Measurements from ENCODE around the gene TRMU.
"Not testable (repeated sequence)": the region's sequence is repeated elsewhere in the genome, so short reads cannot be mapped to it uniquely, and the experiment has no call there.

The TRMU gene

GRCh38 chr22:46390652-46391301 lies 55.3 kb downstream of the TRMU start:
- DNase-seq: no peak

DNA sequence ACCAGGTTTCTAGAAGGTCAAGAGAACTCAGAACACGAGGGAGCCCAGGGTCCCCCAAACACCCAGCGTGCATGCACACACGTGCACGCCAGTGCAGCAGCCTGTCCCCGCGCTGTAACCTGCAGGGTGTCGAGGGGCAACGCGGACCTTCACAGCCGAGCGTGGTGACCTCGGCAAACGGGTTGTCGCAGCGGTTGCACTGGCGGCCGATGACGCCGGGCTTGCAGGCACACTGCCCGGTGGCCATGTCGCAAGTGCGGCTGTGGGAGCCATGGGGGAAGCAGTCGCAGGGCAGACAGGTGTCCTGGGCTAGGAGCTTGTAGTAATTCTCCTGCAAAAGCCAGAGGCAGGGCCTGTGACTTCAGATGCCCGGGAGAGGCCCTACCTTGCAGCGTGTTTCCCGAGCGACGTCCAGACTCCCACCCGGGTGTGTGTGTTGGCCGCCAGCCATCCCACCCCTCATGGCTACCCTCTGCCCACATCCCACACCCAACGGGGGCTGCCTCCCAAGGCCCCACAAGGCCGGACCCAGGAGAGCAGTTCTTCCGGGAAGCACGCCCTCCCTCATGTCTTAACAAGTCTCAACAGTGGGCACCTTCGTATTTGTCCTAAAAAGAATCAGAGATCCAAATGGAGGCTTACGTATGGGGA lies 56.1 kb downstream of the TRMU start:
- no peak for DNase-seq

GRCh38 chr22:46392137-46392844 lies 56.8 kb downstream of the TRMU start:
- no peak for DNase-seq

- DNase-seq: no peak
Observed at GRCh38 chr22:46393873-46394272, 58.4 kb downstream of the TRMU start.

DNA sequence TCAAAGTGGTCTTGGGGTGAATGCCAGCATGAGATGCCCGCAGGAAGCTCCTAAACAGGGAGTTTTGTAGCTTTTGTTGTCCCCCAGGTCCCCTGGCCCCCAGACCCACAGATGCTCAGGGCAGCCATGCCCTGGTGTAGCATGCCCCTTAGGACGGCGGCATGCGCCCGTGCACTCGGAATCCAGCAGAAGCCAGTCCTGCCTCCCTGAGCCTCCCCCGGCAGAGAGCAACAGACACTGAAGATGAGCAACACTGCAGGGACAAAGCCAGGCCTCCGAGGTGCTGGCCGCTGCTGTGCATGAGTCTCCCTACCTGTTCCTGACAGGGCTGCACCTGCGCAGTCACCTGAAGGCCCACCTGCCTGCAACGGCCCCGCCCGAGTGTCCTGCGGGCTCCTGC lies 59.1 kb downstream of the TRMU start:
- DNase-seq: no peak

DNA sequence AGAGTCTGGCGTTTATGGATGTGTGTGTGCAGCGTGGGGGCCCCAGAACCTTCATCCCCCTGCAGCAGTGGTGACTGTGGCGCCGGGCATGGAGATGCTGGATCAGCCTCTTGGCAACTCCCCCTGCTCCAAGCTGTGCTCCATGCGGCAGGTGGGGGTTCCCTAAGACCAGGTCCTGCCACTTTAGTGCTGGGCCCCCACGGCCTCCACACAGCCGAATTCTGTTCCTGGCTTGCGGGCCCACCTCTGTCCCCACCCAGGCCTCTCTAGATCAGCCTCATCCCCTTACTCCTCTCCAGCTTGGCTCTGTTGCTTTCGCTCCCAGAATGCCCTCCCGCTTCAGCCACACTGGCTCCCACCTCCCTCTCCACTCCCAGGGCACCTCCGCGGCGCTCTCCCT lies 59.6 kb downstream of the TRMU start:
- DNase-seq: no peak

GRCh38 chr22:46397049-46397448 lies 61.5 kb downstream of the TRMU start:
- DNase-seq: not testable (repeated sequence)

DNA sequence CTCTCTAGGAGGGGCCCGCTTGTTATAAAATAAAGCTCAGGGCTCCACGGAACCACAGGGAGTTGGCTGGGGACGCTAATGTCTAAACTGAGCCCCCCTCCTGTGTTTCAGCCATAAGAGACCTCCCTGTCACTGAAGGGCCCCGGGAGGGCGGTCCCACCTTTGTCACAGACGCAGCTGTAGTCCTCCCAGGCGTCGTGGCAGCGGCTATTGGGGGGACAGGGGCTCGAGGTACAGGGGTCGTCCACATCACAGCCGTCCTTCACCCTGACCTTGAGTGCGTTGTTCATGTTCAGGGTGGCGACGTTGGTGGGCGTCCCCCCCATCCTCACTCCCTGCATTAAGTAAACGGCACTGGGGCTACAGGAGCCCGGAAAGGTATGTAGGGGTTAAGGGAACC lies 62.0 kb downstream of the TRMU start:
- DNase-seq: no peak

GRCh38 chr22:46397951-46398350 lies 62.4 kb downstream of the TRMU start:
- no peak for DNase-seq

- DNase-seq: no peak
Observed at GRCh38 chr22:46399251-46400024, 63.9 kb downstream of the TRMU start.

GRCh38 chr22:46401370-46401769 lies 65.9 kb downstream of the TRMU start:
- DNase-seq: no peak

- DNase-seq: peak; percentile 7
Observed at GRCh38 chr22:46402505-46402904, 67.0 kb downstream of the TRMU start.

DNA sequence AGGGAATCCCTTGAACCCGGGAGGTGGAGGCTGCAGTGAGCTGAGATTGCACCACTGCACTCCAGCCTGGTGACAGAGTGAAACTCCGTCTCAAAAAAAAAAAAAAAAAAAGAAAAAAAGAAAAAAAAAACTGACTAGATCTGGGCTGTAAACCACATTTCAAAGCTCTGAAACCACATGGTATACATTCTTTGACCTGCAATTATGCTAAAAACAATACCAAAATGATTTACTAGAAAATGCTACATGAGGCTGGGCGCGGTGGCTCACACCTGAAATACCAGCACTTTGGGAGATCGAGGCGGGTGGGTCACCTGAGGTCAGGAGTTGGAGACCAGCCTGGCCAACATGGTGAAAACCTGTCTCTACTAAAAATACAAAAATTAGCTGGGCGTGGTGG lies 68.4 kb downstream of the TRMU start:
- DNase-seq: peak; percentile 24

- no peak for DNase-seq
Observed at GRCh38 chr22:46405901-46406300, 70.4 kb downstream of the TRMU start.

GRCh38 chr22:46406349-46406748 lies 70.8 kb downstream of the TRMU start:
- no peak for DNase-seq

DNA sequence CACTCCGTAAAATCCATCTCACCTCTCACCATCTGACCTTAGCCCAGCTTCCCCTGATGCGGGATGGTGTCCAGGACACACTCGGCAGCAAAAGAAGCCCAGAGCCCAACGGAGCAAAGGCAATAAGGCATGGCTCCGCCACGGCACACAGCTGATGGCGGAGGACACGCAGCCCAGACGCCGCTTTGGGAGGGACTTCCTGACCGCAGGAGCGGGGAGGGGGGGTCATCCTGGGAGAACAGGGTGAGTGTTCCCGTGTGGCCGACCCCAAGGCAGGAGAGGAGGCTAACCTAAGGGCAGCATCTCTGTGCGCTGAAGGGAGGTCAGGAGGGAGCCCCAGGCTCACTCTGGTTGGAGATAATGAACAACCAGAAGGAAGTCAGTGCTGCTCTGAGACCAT lies 71.3 kb downstream of the TRMU start:
- DNase-seq: no peak
